K562 (cell line): ENCODE measurements around the gene CCDC82. TPM values are rescaled to one million over a fixed set of nuclear protein-coding genes. Genes with fewer than 3 reads are reported as not detected.

Experiments
- ASH1L ChIP-seq: fragments of 450-650 bp; IDR thresholded peaks from 2 replicates; pipeline ENCODE4 v1.6.1; 2018; ENCODE audit warnings: borderline replicate concordance, mild to moderate bottlenecking, low read depth; ENCODE audit not compliant: partially characterized antibody
- C11orf30 ChIP-seq: fragments of 450-650 bp; IDR thresholded peaks from 2 replicates; pipeline ENCODE4 v1.6.1; 2016; ENCODE audit warnings: low read depth, mild to moderate bottlenecking
- CBFA2T2 ChIP-seq: fragments of 450-650 bp; conservative IDR thresholded peaks from 2 replicates; pipeline ENCODE4 v1.6.1; 2017; ENCODE audit warnings: mild to moderate bottlenecking
- CTBP1 ChIP-seq: fragments of 450-650 bp; IDR thresholded peaks from 2 replicates; pipeline ENCODE4 v1.6.1; 2016; ENCODE audit warnings: borderline replicate concordance
- DPF2 ChIP-seq: fragments of 450-650 bp; IDR thresholded peaks from 2 replicates; pipeline ENCODE4 v1.6.1; 2016
- ESRRB ChIP-seq: fragments of 250-450 bp; sonication (Bioruptor Pico); IDR thresholded peaks from 2 replicates; pipeline ENCODE4 v1.5.0; 2020; ENCODE audit warnings: mild to moderate bottlenecking, moderate library complexity, borderline replicate concordance
- FOS ChIP-seq: IDR thresholded peaks from 3 replicates; pipeline ENCODE4 v1.6.1; 2011; ENCODE audit not compliant: insufficient read length; ENCODE audit errors: extremely low read depth
- FOSL1 ChIP-seq: fragments of 200-800 bp; sonication (Bioruptor generic); conservative IDR thresholded peaks from 2 replicates; pipeline ENCODE4 v1.6.1; 2016; ENCODE audit warnings: missing genetic modification characterization, missing compliant biosample characterization
- HDGF ChIP-seq: fragments of 450-650 bp; IDR thresholded peaks from 2 replicates; pipeline ENCODE4 v1.6.1; 2016
- JUND ChIP-seq, 2 experiments: IDR thresholded peaks; 2 replicates in 1 of 2; 3 replicates in 1 of 2; pipeline ENCODE4 v1.6.1; 2011; ENCODE audit warnings: borderline replicate concordance in 2 of 2, low read depth in 2 of 2, low read length in 2 of 2, improper control_type of control experiment in 1 of 2, missing biosample characterization in 1 of 2, missing genetic modification characterization in 1 of 2, missing genetic modification reagents in 1 of 2
- KLF6 ChIP-seq: fragments of 250-450 bp; sonication (Bioruptor Pico); IDR thresholded peaks from 2 replicates; pipeline ENCODE4 v1.4.0; 2020; ENCODE audit warnings: mild to moderate bottlenecking, moderate library complexity, borderline replicate concordance
- MAFF ChIP-seq: IDR thresholded peaks from 2 replicates; pipeline ENCODE4 v1.6.1; 2012; ENCODE audit warnings: low read length, improper control_type of control experiment
- MAFG ChIP-seq: fragments of 450-650 bp; conservative IDR thresholded peaks from 2 replicates; pipeline ENCODE4 v1.6.1; 2016; ENCODE audit warnings: missing genetic modification characterization, missing compliant biosample characterization
- MCM2 ChIP-seq: fragments of 450-650 bp; IDR thresholded peaks from 2 replicates; pipeline ENCODE4 v1.6.1; 2017; ENCODE audit warnings: low read depth, mild to moderate bottlenecking
- MECOM ChIP-seq: fragments of 250-450 bp; sonication (Bioruptor Pico); IDR thresholded peaks from 2 replicates; pipeline ENCODE4 v1.8.0; 2022; ENCODE audit warnings: inconsistent platforms
- MTA1 ChIP-seq: fragments of 450-650 bp; IDR thresholded peaks from 2 replicates; pipeline ENCODE4 v1.6.1; 2017; ENCODE audit warnings: borderline replicate concordance
- NBN ChIP-seq: fragments of 450-650 bp; IDR thresholded peaks from 2 replicates; pipeline ENCODE4 v1.6.1; 2016; ENCODE audit warnings: low read depth, mild to moderate bottlenecking
- NFE2 ChIP-seq: IDR thresholded peaks from 2 replicates; pipeline ENCODE4 v1.6.1; 2014; ENCODE audit warnings: antibody characterized with exemption, low read depth
- SIRT6 ChIP-seq: IDR thresholded peaks from one replicate; pipeline ENCODE4 v1.6.1; 2012; ENCODE audit warnings: low read depth, mild to moderate bottlenecking, control low read depth, inconsistent platforms, low read length, moderate library complexity
- SMARCE1 ChIP-seq: fragments of 450-650 bp; IDR thresholded peaks from 2 replicates; pipeline ENCODE4 v1.7.1; 2016; ENCODE audit warnings: mild to moderate bottlenecking
- TAF9B ChIP-seq: fragments of 450-650 bp; IDR thresholded peaks from 2 replicates; pipeline ENCODE4 v1.6.1; 2018; ENCODE audit warnings: mild to moderate bottlenecking; ENCODE audit not compliant: partially characterized antibody
- TEAD4 ChIP-seq, 2 experiments: sonication (generic) in 1 of 2; formaldehyde crosslinking in 1 of 2; IDR thresholded peaks; 2 replicates each; pipeline versions ENCODE4 v1.6.1 to v1.8.0; 2012 to 2022; ENCODE audit warnings: borderline replicate concordance in 1 of 2, inconsistent platforms in 1 of 2, low read length in 1 of 2, mild to moderate bottlenecking in 1 of 2, missing genetic modification reagents in 1 of 2
- TRIM24 ChIP-seq, 2 experiments: fragments of 450-650 bp; IDR thresholded peaks; 2 replicates each; pipeline ENCODE4 v1.6.1; 2016
- ZFP1 ChIP-seq: fragments of 450-650 bp; formaldehyde crosslinking; IDR thresholded peaks from 2 replicates; pipeline ENCODE4 v1.4.0; 2020; ENCODE audit warnings: mild to moderate bottlenecking, mixed read lengths
- ZNF316 ChIP-seq: fragments of 450-650 bp; IDR thresholded peaks from 2 replicates; pipeline ENCODE4 v1.6.1; 2016
- ZNF436 ChIP-seq: fragments of 250-450, 450-650 bp; sonication (Bioruptor Pico); formaldehyde crosslinking; IDR thresholded peaks from 2 replicates; pipeline ENCODE4 v1.7.0; 2020; ENCODE audit warnings: mild to moderate bottlenecking
- polyA plus RNA-seq, 8 experiments: library from polyadenylated mRNA; depleted of rRNA in 4 of 8; stranded (reverse) in 5 of 8; unstranded in 3 of 8; fragments of >200 nt; fragmentation: Nextera tagmentation in 2 of 8; fragmentation: Illumina TruSeq in 1 of 8; extraction: Ambion mirVana in 2 of 8; extraction: Trizol in 1 of 8; gene quantifications; 2 replicates each; pipeline versions ENCODE4 v1.2.1 to v1.2.3, GENCODE V29; 2011 to 2014; ENCODE audit warnings: inconsistent platforms in 1 of 8, missing spikeins in 1 of 8
- total RNA-seq, 7 experiments: library from RNA; depleted of rRNA in 6 of 7; stranded (reverse); fragments of >200 nt in 6 of 7; fragmentation: Illumina TruSeq in 2 of 7; extraction: Trizol in 2 of 7; gene quantifications; 2 replicates each; pipeline versions ENCODE4 v1.2.1 to v1.2.3, GENCODE V29; 2011 to 2021; ENCODE audit warnings: low replicate concordance in 1 of 7
- TF ChIP-seq, protein P1 (sequence below): fragments of 450-650 bp; conservative IDR thresholded peaks from 2 replicates; pipeline ENCODE4 v1.6.1; 2016; ENCODE audit warnings: missing genetic modification characterization, low read depth, mild to moderate bottlenecking, control low read depth, missing compliant biosample characterization
- TF ChIP-seq, protein P2 (sequence below), 2 experiments: fragments of 450-650 bp; conservative IDR thresholded peaks; 2 replicates each; pipeline ENCODE4 v1.6.1; 2017; ENCODE audit warnings: mild to moderate bottlenecking in 2 of 2, moderate library complexity in 2 of 2
- TF ChIP-seq, protein P3 (sequence below): sonication (generic); IDR thresholded peaks from 2 replicates; pipeline ENCODE4 v1.6.1; 2016

CCDC82 gene
- total and polyA plus RNA-seq, 9 of the 15 experiments (the other 6 are each of a cell fraction or from before 2014, with no cell fraction given): 12.5 to 51.3 (median 24.5) TPM

DNA sequence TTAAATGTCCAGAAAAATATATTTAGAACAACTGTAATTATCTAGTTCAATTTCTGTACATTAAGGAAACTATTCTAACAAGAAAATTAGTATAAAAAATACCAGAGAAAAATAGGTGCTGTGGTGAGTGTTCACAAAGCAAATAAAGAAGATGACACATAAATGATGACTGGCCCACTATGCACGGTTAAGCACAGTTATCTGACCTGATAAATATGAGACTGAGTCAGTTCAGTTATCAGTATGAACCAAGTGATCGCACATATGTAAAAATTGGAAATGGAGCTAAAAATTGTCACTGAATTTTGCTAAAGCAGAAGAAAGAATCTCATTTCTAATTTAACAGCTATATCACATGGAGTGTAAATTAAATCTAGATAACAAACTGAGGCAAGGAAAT is 27.9 kb downstream of the CCDC82 start (continued):
- TF ChIP-seq MECOM (peak; percentile 89), SIRT6 (no peak), ZFP1 (CRISPR knock-in tag) (no peak), KLF6 (CRISPR knock-in tag) (no peak), HDGF (no peak), NBN (0 out of 2 replicates have a peak, but pooled peaks have one; percentile 19), ZNF436 (CRISPR knock-in tag) (no peak), MCM2 (no peak), MAFG (tag) (peak; percentile 22; the same call in 1 of the 2 replicates), CTBP1 (peak; percentile 36; the same call in 1 of the 2 replicates), TRIM24 (IDR thresholded peaks at IDR 0.05) (peak in 1 of 2 experiments; percentile 51; a peak in 2 of 4 replicates), CBFA2T2 (peak; percentile 62), FOSL1 (peak; percentile 99), MAFF (peak; percentile 9; the same call in 1 of the 2 replicates), JUND (IDR thresholded peaks at IDR 0.05; ENCODE audit: borderline replicate concordance, low read depth, low read length) (peak; percentile 93), JUND (tag; IDR thresholded peaks at IDR 0.05; ENCODE audit: borderline replicate concordance, low read depth, low read length) (peak; percentile 92; the same call in 2 of the 3 replicates), ASH1L (no peak), ZNF316 (peak; percentile 46), DPF2 (peak; percentile 89), C11orf30 (peak; percentile 42), TEAD4 (IDR thresholded peaks at IDR 0.05; ENCODE audit: low read length) (peak; percentile 71), TEAD4 (CRISPR knock-in tag; IDR thresholded peaks at IDR 0.05; ENCODE audit: borderline replicate concordance) (no peak), FOS (peak; percentile 45), ESRRB (no peak), TAF9B (peak; percentile 13), NFE2 (peak; percentile 76), MTA1 (peak; percentile 36; the same call in 1 of the 2 replicates), SMARCE1 (peak; percentile 93)
- TF ChIP-seq, protein P1, sequence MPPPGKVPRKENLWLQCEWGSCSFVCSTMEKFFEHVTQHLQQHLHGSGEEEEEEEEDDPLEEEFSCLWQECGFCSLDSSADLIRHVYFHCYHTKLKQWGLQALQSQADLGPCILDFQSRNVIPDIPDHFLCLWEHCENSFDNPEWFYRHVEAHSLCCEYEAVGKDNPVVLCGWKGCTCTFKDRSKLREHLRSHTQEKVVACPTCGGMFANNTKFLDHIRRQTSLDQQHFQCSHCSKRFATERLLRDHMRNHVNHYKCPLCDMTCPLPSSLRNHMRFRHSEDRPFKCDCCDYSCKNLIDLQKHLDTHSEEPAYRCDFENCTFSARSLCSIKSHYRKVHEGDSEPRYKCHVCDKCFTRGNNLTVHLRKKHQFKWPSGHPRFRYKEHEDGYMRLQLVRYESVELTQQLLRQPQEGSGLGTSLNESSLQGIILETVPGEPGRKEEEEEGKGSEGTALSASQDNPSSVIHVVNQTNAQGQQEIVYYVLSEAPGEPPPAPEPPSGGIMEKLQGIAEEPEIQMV (tag): no peak
- TF ChIP-seq, protein P2, sequence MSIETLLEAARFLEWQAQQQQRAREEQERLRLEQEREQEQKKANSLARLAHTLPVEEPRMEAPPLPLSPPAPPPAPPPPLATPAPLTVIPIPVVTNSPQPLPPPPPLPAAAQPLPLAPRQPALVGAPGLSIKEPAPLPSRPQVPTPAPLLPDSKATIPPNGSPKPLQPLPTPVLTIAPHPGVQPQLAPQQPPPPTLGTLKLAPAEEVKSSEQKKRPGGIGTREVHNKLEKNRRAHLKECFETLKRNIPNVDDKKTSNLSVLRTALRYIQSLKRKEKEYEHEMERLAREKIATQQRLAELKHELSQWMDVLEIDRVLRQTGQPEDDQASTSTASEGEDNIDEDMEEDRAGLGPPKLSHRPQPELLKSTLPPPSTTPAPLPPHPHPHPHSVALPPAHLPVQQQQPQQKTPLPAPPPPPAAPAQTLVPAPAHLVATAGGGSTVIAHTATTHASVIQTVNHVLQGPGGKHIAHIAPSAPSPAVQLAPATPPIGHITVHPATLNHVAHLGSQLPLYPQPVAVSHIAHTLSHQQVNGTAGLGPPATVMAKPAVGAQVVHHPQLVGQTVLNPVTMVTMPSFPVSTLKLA (conservative IDR thresholded peaks at IDR 0.05): 0 out of 4 replicates have a peak, but pooled peaks of 1 of the 2 experiments have one; percentile 20
- TF ChIP-seq, protein P3, sequence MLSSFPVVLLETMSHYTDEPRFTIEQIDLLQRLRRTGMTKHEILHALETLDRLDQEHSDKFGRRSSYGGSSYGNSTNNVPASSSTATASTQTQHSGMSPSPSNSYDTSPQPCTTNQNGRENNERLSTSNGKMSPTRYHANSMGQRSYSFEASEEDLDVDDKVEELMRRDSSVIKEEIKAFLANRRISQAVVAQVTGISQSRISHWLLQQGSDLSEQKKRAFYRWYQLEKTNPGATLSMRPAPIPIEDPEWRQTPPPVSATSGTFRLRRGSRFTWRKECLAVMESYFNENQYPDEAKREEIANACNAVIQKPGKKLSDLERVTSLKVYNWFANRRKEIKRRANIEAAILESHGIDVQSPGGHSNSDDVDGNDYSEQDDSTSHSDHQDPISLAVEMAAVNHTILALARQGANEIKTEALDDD: peak; percentile 79
